Measurements from ENCODE around the gene RGS16.

RGS16 gene

GRCh38 chr1:182608236-182608635 is 4.0 kb upstream of the RGS16 start:
- no peak for DNase-seq

DNA sequence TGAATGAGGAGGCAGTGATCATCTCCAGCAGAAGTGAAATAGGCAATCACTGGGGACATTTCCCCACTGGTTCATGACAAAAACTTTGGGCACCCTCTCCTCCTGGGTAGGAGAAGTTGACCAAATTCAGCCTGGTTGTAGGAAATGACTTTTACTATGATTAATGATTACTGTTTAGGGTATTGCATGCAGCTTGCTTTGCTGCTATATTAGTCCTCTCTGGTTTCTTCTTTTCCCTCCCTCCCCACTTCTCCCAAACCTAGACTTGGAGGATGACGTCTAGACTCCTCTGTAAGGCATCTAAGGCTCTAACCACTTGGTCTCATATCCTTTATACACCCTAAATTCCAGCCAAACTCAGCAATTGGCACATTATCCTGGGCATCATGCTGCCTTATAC is 3.4 kb upstream of the RGS16 start:
- DNase-seq: no peak

GRCh38 chr1:182603646-182604174 is 479 bp downstream of the RGS16 start:
- no peak for DNase-seq

DNA sequence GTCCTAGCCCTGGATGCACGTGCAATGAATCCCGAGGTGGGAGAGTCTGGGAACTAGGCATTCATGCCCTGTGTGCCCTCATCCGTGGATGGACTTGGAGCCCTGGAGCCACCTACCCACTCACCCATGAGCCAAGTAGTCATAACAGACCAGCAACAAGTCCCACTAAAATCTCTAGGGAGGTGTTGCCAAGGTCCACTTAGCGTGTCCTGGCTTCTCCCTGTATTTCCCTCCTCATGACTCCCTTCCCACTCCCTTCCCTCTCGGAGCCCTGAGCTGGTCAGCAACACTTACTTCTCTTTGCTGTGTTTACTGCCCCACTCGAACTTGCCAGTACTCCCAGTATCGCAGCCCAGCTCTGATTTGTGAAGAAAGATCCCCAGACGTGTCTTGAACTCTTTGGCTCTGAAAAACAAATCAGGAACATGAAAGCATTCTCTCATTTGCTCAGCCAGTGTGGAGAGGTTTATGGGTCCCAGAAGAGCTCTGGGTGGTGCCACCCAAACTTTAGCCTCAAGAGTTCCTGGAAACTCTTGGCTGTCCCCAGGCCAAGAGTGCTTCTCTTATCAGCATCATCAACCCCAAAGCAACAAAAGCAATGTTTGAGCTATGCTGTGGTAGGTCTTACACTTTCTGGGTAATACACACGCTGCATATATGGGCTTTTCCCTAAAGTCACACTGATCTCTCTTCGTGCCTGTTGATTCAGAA is 1.1 kb downstream of the RGS16 start:
- DNase-seq: peak; percentile 69

DNA sequence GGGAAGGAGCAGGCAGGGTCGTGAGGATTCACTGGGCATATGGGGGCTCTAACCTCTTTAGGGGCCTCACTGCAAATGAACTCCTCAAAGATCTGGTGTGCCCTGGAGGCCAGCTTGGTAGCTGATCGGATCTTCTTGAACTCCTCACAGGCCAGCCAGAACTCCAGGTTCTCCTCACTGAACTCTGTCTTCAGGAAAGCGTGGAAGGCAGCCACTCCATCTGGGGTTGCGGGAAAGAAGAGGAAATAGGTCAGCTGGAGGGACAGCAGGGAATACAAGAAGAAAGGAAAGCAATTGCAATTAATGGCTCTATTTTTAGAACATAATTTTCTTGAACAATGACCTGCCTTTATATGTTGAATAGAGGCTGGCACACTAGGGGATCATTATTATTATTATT is 2.3 kb downstream of the RGS16 start:
- no peak for DNase-seq

DNA sequence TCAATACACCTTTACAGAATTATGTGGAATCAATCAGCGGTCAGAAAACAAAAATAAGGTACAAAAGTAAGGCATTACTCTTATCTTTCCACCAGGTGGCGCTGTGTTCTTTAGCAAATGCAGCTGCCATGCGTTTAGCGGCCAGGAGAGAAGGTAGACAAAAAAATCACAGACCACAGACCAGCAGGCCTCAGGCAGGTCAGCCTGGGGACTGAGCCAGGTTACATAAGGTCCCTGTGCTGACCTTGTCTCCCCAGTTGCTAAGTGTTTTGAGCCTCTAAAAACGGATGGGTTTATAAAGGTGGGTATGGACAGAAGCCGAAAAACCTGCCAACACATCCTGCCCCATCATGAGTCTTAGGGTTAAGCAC is 2.8 kb downstream of the RGS16 start:
- peak; percentile 96 for DNase-seq

GRCh38 chr1:182600745-182601415 is 3.3 kb downstream of the RGS16 start:
- no peak for DNase-seq

GRCh38 chr1:182600036-182600713 is 4.0 kb downstream of the RGS16 start:
- DNase-seq: no peak

- DNase-seq: peak; percentile 51
Observed at GRCh38 chr1:182599339-182599738, 4.8 kb downstream of the RGS16 start.

DNA sequence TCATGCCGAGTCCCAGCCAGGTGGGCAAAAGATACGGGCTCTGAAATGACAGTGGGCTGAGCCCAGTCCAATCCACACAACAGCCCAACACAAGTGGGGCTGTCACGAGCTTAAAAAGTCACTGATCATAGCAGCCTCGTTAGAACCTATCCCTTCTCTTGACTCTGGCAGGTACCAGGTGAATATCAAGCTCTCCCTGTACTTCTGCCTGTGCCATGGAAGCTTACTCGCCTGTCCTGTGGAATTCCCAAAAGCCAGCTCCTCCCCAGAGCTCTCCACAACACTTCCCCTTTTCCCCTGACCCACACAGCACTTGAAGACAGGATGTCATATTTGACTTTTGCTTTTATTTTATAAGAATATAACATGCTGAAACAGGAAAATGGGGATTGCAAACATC is 5.9 kb downstream of the RGS16 start:
- DNase-seq: no peak

GRCh38 chr1:182596934-182597333 is 7.3 kb downstream of the RGS16 start:
- no peak for DNase-seq

GRCh38 chr1:182595641-182596240 is 8.4 kb downstream of the RGS16 start:
- DNase-seq: peak; percentile 85

DNA sequence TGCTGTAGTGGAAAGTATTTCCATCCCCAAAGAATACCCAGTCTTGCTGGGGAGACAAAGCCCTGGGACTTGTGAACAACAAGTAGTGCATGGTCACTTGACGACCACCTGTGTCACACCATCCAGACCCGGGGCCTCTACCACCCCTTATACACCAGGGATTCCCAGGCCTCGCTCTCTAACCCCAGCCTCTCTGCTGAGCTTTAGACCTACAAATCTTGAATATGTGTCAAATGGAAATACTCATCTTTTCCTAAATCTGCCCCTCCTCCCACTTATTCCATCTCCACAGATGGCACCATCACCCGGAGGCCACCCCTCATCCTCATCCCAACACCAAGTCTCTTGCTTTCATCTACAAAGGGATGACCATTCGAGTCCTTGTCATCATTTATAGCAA is 14.3 kb downstream of the RGS16 start:
- DNase-seq: no peak

- DNase-seq: no peak
Observed at GRCh38 chr1:182589520-182589919, 14.7 kb downstream of the RGS16 start.

DNA sequence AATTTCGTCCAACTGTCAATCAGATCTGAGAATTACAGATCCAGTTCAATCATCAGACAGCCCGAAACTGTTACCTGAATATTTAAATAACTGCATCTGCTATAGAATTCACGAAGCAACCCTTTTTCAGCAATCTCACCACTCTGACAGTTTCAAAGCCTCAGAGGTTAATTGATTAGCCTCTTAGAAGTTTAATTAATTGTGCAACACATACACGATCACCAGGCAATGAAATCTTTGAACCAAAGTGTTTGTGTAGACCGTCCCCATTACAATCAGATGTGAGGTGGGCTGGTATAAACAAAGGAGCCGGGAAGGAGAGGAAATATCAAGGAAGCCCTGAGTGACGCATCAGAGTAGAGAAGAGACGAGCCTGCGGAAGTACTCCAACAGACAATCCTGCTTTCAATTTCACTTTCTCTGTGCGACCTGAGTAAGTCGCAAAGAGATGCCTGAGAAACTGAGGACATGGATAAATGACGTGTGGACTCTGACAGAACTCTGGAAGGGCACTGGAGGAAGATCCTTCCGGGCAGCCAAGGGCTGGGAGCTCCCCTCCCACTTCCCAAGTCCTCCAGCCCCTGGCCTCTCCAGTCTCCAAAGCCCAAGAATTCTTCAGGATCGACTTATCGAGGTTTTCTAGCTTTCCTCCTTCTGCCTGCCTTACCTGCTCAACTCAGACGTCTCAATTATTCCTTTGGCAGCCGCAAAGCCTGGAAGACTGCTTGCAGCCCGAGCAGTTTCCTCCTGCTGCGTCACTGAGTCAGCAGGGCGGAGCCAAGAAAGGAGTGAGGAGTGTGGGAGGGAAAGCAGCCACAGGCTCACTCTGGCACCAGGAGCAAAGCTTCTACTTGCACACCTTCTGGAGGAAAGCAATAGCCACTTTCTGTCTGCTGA is 15.4 kb downstream of the RGS16 start, which contains the start of gene RNASEL:
Gene RNASEL, minus strand, starts transcription at position 757 of the 897 bp plus-strand sequence. CDS start 2,450 bp downstream, outside the sequence.
- peak; percentile 83 for DNase-seq

DNA sequence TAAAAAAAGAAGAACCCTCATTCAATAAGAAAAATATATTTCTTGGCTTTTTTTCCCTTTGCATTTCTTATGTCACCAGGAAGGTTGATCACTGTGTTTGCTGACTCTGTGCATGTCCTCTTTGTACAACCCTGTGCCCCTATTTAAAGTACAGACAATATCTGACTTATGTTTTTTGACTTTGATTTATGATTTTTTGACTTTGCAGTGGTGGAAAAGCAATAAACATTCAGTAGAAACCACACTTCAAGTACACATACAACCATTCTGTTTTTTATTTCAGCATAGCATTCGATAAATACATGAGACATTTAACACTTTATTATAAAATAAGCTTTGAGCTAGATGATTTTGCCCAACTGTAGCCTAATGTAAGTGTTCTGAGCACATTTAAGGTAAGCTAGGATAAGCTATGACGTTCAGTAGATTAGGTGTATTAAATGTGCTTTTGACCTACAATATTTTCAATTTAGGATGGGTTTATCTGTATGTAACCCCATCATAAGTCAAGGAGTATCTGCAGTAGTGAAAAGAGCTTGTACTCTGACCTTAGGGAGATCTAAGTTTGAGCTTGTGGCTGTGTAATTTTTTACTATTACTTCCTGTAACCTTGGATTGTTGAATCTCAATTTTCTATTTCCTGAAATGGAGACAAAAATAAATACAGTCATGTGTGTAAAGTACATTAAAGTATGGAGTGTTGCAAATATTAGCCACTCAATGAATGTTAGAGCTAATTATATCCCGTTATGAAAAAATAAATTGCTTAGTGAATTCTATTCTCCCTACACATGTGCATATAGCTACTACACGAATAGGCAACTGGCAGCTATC is 16.3 kb downstream of the RGS16 start:
- no peak for DNase-seq

DNA sequence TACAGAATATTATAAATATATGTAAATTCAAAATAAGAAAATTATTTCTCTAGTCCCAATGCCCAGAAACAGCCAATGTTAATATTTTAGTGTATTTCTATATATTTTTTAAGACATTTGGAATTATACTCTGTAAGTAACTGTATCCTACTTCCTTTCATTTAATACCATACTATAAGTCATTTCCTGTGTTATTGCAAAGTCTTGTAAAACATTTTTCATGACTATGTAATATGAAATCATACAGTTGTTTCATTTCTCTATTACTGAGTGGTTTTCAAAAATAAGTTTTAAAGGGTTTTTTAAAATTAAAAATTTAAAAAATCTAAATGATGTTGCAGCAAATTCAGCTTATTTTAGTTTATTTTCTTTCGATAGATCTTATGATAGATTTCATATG is 17.1 kb downstream of the RGS16 start:
- DNase-seq: no peak

- DNase-seq: no peak
Observed at GRCh38 chr1:182586380-182586779, 17.8 kb downstream of the RGS16 start.

DNA sequence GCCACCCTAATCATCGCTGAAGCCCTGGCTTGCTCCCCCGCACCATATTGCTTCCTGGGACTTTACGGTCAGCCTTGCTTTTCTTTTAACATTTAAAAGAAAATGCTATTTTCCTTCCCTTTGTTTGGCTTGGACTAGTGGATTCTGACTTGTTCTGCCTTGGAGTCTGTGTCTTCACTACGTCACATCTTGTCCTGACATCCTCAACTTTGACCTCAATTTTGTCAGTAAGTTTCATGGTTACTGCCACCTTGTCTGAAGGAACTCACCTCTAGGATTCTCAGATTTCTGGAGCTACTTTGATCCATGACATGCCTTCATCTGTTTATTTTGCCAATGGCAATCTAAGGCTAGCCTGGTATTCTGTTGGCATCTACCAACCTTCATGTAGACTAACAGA is 19.4 kb downstream of the RGS16 start:
- DNase-seq: no peak

GRCh38 chr1:182580736-182581135 is 23.5 kb downstream of the RGS16 start:
- DNase-seq: no peak

GRCh38 chr1:182575540-182576149 is 28.5 kb downstream of the RGS16 start:
- no peak for DNase-seq
